Right lobe of liver (tissue), 6 donors: Measurements from ENCODE around the gene SIPA1. TPM values are rescaled to one million over a fixed set of nuclear protein-coding genes. Genes with fewer than 3 reads are reported as not detected.

ENCODE experiments used
- ATAC-seq, 4 donors: fragments of 200-7000 bp; cut with Tn5 transposase; one replicate each; pipeline ENCODE4 v1.9.1; 2020; ENCODE audit warnings: mild to moderate bottlenecking in 4 of 4, moderate library complexity in 4 of 4
- DNase-seq, 3 donors: peaks; one replicate each; pipeline ENCODE4 v3.0.0-alpha.2; 2020
- H3K27ac ChIP-seq, 3 donors: fragments of 200-600 bp; one replicate each; pipeline ENCODE4 v1.8.0; 2022
- H3K27me3 ChIP-seq, 2 donors: fragments of 200-600 bp; one replicate each; pipeline ENCODE4 v1.8.0; 2022
- H3K36me3 ChIP-seq, 4 donors: fragments of 200-600 bp; sonication (generic) in 1 of 4; one replicate each; pipeline versions ENCODE4 v1.5.1 to v1.8.0; 2017 to 2022; ENCODE audit warnings: control low read depth in 1 of 4
- H3K4me1 ChIP-seq, 4 donors: fragments of 200-600 bp; sonication (generic) in 1 of 4; one replicate each; pipeline versions ENCODE4 v1.5.1 to v1.8.0; 2017 to 2022; ENCODE audit warnings: control low read depth in 1 of 4
- H3K4me3 ChIP-seq, 3 donors: fragments of 200-600 bp; one replicate each; pipeline ENCODE4 v1.8.0; 2022
- H3K9me3 ChIP-seq, 4 donors: fragments of 200-600 bp; sonication (generic) in 1 of 4; one replicate each; pipeline versions ENCODE4 v1.5.1 to v1.8.0; 2017 to 2022; ENCODE audit warnings: control low read depth in 1 of 4
- CTCF ChIP-seq, 4 donors: fragments of 200-600 bp in 3 of 4; fragments of 450-650 bp in 1 of 4; IDR thresholded peaks; one replicate each; pipeline versions ENCODE4 v1.5.1 to v1.8.0; 2016 to 2022; ENCODE audit warnings: antibody characterized with exemption in 4 of 4, mild to moderate bottlenecking in 2 of 4
- POLR2A ChIP-seq: fragments of 450-650 bp; IDR thresholded peaks from one replicate; pipeline ENCODE4 v1.6.1; 2017; ENCODE audit warnings: antibody characterized with exemption, mild to moderate bottlenecking
- WGBS: methylation state at CpG from one replicate; pipeline ENCODE4 v1.1.6; 2018; ENCODE audit warnings: low coverage, low lambda C conversion rate; ENCODE audit not compliant: insufficient coverage; ENCODE audit errors: missing lambda C conversion rate; 5-methylcytosine and 5-hydroxymethylcytosine counted together
- intact Hi-C, 2 donors: fragments of 100-400 bp; cut with DNase I; formaldehyde crosslinking; loops; one replicate each; pipeline versions ENCODE4 v1.11.2 to v1.14.1; 2022
- total RNA-seq, 6 experiments: library from RNA; depleted of rRNA in 2 of 6; stranded (reverse); fragments of >200 nt in 2 of 6; fragmentation: NEBNext Ultra II Directional in 3 of 6; extraction: Animal tissue kit (Norgen Biotek cat#: 25700) in 3 of 6; gene quantifications; one replicate each; pipeline versions ENCODE4 v1.1.0 to v1.2.4, GENCODE V29; 2016 to 2023
- donor health status: DM: no; HTN: yes; CAD: no.
- donor health status: DM: no; HTN: no; CAD: no.
- donor health status: DM: no; HTN: no; CAD: no.
- donor health status: DM: no; HTN: yes; CAD: no.
- donor health status: DM: no; HTN: yes; CAD: no.

The SIPA1 gene
- total RNA-seq, 6 experiments from 2014 or later: 21.1 to 34.1 (median 25.3) TPM

GRCh38 chr11:65654375-65655349 lies 16.8 kb downstream of the SIPA1 start:
- Histone ChIP-seq H3K4me1 (peaks cover 0 to 32% (median 17%) of the 10 kb centered on the region in 4 donors), H3K4me3 (no peak overlapping the region), H3K9me3 (no peaks in the 10 kb centered on the region), H3K27ac (peak overlapping the region in 1 of 3 donors; percentile 97), H3K36me3 (peaks cover 1 to 53% (median 29%) of the 10 kb centered on the region in 4 donors), H3K27me3 (no peaks in the 10 kb centered on the region)
- ATAC-seq (no peak), DNase-seq (peak in 1 of 3 donors; percentile 50)
- no peak for TF ChIP-seq CTCF (IDR thresholded peaks at IDR 0.05)
- TF ChIP-seq POLR2A: no peak
- WGBS: 85% methylated on average over 5 of the region's 14 CpGs
- intact Hi-C loops: no loop called here

- intact Hi-C loops: no loop called here
- no peak overlapping the region for H3K27ac ChIP-seq
- WGBS: 90% methylated on average over 11 of the region's 16 CpGs
- no peak overlapping the region for H3K4me3 ChIP-seq
- ATAC-seq (no peak), DNase-seq (no peak)
- H3K36me3 ChIP-seq: peaks cover 7 to 61% (median 35%) of the 10 kb centered on the region in 4 donors
- peaks cover 0 to 32% (median 18%) of the 10 kb centered on the region in 4 donors for H3K4me1 ChIP-seq
- H3K9me3 ChIP-seq: no peaks in the 10 kb centered on the region
- TF ChIP-seq CTCF (IDR thresholded peaks at IDR 0.05): no peak
- no peak for TF ChIP-seq POLR2A
- H3K27me3 ChIP-seq: no peaks in the 10 kb centered on the region
Observed at GRCh38 chr11:65655570-65656332, 17.9 kb downstream of the SIPA1 start.

GRCh38 chr11:65657426-65657825 lies 19.5 kb downstream of the SIPA1 start:
- no peak for DNase-seq
- Histone ChIP-seq H3K4me1 (peaks cover 0 to 28% (median 17%) of the 10 kb centered on the region in 4 donors), H3K36me3 (peaks cover 7 to 66% (median 35%) of the 10 kb centered on the region in 4 donors)

More at GRCh38 chr11:65657426-65657825, 19.5 kb downstream of the SIPA1 start:
- intact Hi-C loops: no loop called here
- Histone ChIP-seq H3K9me3 (no peaks in the 10 kb centered on the region), H3K27ac (no peak overlapping the region), H3K4me3 (no peak overlapping the region), H3K27me3 (no peaks in the 10 kb centered on the region)
- no peak for ATAC-seq
- no peak for TF ChIP-seq POLR2A
- no peak for TF ChIP-seq CTCF (IDR thresholded peaks at IDR 0.05)
- 83% methylated on average over 7 of the region's 7 CpGs for WGBS
